Hepatocyte (in vitro differentiated cells): ENCODE measurements around the gene GRK3.

ENCODE experiments used
- EZH2 ChIP-seq: fragments of 200-600 bp; sonication (generic); IDR thresholded peaks from 2 replicates; pipeline ENCODE4 v1.6.1; 2016; ENCODE audit warnings: antibody characterized with exemption, mild to moderate bottlenecking, borderline replicate concordance
- TF ChIP-seq, protein P1 (sequence below): fragments of 200-600 bp; sonication (generic); IDR thresholded peaks from 2 replicates; pipeline ENCODE4 v1.5.1; 2016; ENCODE audit warnings: antibody characterized with exemption, mild to moderate bottlenecking; ENCODE audit not compliant: poor library complexity

DNA sequence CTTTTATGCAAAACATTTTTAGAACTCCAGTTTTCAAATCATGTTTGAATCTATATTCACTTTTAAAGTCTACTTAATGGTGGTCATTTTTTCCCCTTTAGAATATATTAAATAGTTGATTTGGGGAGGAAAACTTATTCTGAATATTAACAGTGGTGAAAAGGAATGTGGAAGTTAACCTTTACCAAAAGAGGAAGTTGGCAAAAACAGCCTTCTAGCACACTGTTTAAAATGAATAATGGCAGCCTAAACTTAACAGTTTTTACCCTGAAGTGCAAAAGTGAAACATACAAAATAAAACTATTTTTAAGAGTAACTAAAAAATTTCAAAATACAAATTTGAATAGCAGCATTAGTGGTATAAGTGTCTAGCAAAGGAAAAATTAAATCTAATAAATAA, 86.4 kb downstream of the GRK3 start:
- TF ChIP-seq, protein P1, sequence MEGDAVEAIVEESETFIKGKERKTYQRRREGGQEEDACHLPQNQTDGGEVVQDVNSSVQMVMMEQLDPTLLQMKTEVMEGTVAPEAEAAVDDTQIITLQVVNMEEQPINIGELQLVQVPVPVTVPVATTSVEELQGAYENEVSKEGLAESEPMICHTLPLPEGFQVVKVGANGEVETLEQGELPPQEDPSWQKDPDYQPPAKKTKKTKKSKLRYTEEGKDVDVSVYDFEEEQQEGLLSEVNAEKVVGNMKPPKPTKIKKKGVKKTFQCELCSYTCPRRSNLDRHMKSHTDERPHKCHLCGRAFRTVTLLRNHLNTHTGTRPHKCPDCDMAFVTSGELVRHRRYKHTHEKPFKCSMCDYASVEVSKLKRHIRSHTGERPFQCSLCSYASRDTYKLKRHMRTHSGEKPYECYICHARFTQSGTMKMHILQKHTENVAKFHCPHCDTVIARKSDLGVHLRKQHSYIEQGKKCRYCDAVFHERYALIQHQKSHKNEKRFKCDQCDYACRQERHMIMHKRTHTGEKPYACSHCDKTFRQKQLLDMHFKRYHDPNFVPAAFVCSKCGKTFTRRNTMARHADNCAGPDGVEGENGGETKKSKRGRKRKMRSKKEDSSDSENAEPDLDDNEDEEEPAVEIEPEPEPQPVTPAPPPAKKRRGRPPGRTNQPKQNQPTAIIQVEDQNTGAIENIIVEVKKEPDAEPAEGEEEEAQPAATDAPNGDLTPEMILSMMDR, result no peak
- no peak for TF ChIP-seq EZH2
